ENCODE measurements around the gene CCDC183.

CCDC183 gene

DNA sequence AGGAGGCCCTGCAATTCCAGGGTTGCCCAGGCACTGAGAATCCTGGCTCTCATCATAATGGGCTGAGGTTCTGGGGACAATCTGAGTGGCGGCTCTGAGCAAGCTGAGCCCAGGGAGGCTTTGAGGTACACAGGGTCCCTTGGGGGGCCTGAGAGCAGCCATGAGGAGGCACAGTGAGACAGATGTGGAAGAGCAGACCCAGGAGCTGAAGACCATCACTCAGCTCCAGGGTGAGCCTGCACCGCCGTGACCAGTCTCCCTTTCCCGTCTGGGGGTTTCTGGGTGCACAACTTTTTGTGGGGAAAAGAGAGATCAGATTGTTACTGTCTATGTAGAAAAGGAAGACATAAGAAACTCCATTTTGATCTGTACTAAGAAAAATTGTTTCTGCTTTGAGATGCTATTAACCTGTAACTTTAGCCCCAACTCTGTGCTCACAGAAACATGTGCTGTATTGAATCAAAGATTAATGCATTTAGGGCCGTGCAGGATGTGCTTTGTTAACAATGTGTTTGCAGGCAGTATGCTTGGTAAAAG is at the start of gene CCDC183:
CCDC183 (plus strand) TSS at position 101 of the 537 bp plus-strand sequence; CDS start at position 161, 60 bp downstream.
- Histone ChIP-seq H3K27me3 (ENCODE audit: control insufficient read depth, insufficient read depth, low read length) (peaks cover 22% of the 10 kb centered on the region), H3K9me3 (ENCODE audit: control insufficient read depth, low read length) (no peaks in the 10 kb centered on the region), H3K4me1 (ENCODE audit: control insufficient read depth, insufficient read depth, low read length) (peaks cover 62% of the 10 kb centered on the region), H3K4me3 (ENCODE audit: low read length) (no peak within 1 kb of the TSS), H3K9ac (ENCODE audit: low read length) (peak within 1 kb of the TSS; percentile 8), H3K36me3 (ENCODE audit: control insufficient read depth, insufficient read depth, low read length) (no peaks in the 10 kb centered on the region)

DNA sequence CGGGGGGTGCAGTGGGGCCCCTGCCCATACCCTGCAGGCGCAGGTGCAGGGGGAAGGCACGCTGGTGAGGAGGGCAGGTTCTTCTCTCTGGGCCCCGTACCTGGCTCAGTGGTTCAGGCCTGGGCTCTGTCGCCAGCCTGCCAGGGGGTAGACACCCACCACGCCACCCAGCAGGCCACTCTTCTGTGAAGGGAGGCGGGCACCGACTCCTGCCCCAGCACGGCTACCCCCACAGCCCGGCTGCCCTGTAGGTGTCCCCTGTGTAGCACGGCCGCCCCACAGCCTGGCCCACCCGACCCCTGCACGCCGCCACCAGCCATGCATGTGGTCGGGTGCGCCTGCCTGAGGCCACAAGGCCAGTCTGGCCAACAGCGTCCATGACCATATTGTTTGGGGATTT is 49.5 kb upstream of the CCDC183 start:
- peaks cover 22% of the 10 kb centered on the region for H3K27me3 ChIP-seq (ENCODE audit: control insufficient read depth, insufficient read depth, low read length)

DNA sequence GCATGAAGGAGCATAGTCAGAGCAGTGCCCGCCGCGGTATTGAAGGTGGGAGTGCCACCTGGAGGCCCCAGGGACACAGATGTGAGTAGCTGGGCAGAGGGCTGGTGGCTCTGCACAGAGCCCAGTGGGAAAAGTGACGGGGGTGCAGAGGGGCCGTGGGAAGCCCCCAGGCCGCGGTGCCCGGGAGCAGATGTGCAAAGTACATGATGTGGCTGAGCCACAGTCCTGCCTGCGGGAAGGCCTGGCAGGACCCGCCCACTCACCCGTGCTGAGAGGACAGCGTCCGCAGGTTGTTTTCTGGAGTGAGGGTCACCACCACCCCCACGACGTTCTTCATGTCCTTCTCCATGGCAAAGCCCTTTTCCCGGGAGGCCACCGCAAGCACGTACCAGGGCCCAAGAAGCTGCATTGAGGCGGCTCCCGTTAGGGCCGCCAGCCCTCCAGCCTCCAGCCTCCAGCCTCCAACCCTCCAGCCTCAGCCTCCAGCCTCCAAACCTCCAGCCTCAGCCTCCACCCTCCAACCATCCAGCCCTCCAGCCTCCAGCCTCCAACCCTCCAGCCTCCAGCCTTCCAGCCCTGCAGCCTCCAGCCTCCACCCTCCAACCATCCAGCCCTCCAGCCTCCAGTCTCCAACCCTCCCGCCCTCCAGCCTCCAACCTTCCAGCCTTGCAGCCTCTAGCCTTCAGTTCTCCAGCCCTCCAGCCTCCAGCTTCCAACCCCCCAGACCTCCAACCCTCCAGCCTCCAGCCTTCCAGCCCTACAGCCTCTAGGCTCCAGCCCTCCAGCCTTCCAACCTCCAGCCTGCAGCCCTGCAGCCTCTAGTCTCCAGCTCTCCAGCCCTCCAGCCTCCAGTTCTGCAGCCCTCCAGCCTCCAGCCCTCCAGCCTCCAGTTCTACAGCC is 48.7 kb upstream of the CCDC183 start:
- Histone ChIP-seq H3K9ac (ENCODE audit: low read length) (no peak overlapping the region), H3K4me1 (ENCODE audit: control insufficient read depth, insufficient read depth, low read length) (peaks cover 5% of the 10 kb centered on the region), H3K27me3 (ENCODE audit: control insufficient read depth, insufficient read depth, low read length) (peaks cover 14% of the 10 kb centered on the region), H3K4me3 (ENCODE audit: low read length) (no peak overlapping the region), H3K9me3 (ENCODE audit: control insufficient read depth, low read length) (no peaks in the 10 kb centered on the region), H3K36me3 (ENCODE audit: control insufficient read depth, insufficient read depth, low read length) (no peaks in the 10 kb centered on the region)

More for the DNA sequence above, 49.5 kb upstream of the CCDC183 start:
- H3K4me3 ChIP-seq (ENCODE audit: low read length), result no peak overlapping the region
- H3K9ac ChIP-seq (ENCODE audit: low read length), result no peak overlapping the region
- H3K9me3 ChIP-seq (ENCODE audit: control insufficient read depth, low read length), result no peaks in the 10 kb centered on the region
- H3K4me1 ChIP-seq (ENCODE audit: control insufficient read depth, insufficient read depth, low read length), result peaks cover 7% of the 10 kb centered on the region
- no peaks in the 10 kb centered on the region for H3K36me3 ChIP-seq (ENCODE audit: control insufficient read depth, insufficient read depth, low read length)

GRCh38 chr9:136748201-136748600 is 47.9 kb upstream of the CCDC183 start, which contains the start of gene LCN6:
Gene LCN6, minus strand, starts transcription at chr9:136748525. Its CDS starts 42 bp downstream, at chr9:136748483.
- no peak within 1 kb of the TSS for H3K4me3 ChIP-seq (ENCODE audit: low read length)
- H3K27me3 ChIP-seq (ENCODE audit: control insufficient read depth, insufficient read depth, low read length), result peaks cover 6% of the 10 kb centered on the region
- H3K4me1 ChIP-seq (ENCODE audit: control insufficient read depth, insufficient read depth, low read length), result no peaks in the 10 kb centered on the region
- H3K36me3 ChIP-seq (ENCODE audit: control insufficient read depth, insufficient read depth, low read length), result no peaks in the 10 kb centered on the region
- H3K9me3 ChIP-seq (ENCODE audit: control insufficient read depth, low read length), result no peaks in the 10 kb centered on the region
- H3K9ac ChIP-seq (ENCODE audit: low read length), result no peak within 1 kb of the TSS

- H3K9me3 ChIP-seq (ENCODE audit: control insufficient read depth, low read length), result no peaks in the 10 kb centered on the region
- H3K4me1 ChIP-seq (ENCODE audit: control insufficient read depth, insufficient read depth, low read length), result no peaks in the 10 kb centered on the region
- no peaks in the 10 kb centered on the region for H3K27me3 ChIP-seq (ENCODE audit: control insufficient read depth, insufficient read depth, low read length)
- no peak overlapping the region for H3K4me3 ChIP-seq (ENCODE audit: low read length)
- no peaks in the 10 kb centered on the region for H3K36me3 ChIP-seq (ENCODE audit: control insufficient read depth, insufficient read depth, low read length)
- H3K9ac ChIP-seq (ENCODE audit: low read length), result no peak overlapping the region
Measured at GRCh38 chr9:136748666-136749611, 47.2 kb upstream of the CCDC183 start.

GRCh38 chr9:136750526-136750925 is 45.6 kb upstream of the CCDC183 start:
- Histone ChIP-seq H3K9ac (ENCODE audit: low read length) (no peak overlapping the region), H3K4me3 (ENCODE audit: low read length) (no peak overlapping the region), H3K36me3 (ENCODE audit: control insufficient read depth, insufficient read depth, low read length) (no peaks in the 10 kb centered on the region), H3K9me3 (ENCODE audit: control insufficient read depth, low read length) (no peaks in the 10 kb centered on the region), H3K27me3 (ENCODE audit: control insufficient read depth, insufficient read depth, low read length) (no peaks in the 10 kb centered on the region), H3K4me1 (ENCODE audit: control insufficient read depth, insufficient read depth, low read length) (no peaks in the 10 kb centered on the region)

DNA sequence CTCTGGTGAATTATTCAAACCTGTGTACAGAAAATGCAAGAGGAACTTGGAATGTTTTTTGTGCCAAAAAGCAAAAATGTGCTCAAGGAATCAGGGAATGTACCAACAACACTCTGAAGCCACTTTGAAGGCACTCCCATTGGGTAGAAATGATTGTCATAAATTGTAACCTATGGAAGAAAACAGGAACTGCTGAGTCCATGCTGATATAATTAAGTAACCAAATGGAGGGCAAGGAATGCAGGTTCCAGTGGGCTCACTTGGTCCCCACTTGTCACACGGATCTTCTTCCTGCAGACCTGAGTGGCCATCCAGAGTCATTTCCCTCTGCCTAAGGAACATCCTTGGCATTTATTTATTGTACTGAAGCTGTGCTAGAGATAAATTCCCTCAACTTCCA is 44.9 kb upstream of the CCDC183 start:
- H3K9ac ChIP-seq (ENCODE audit: low read length), result no peak overlapping the region
- no peaks in the 10 kb centered on the region for H3K36me3 ChIP-seq (ENCODE audit: control insufficient read depth, insufficient read depth, low read length)
- H3K4me1 ChIP-seq (ENCODE audit: control insufficient read depth, insufficient read depth, low read length), result no peaks in the 10 kb centered on the region
- H3K9me3 ChIP-seq (ENCODE audit: control insufficient read depth, low read length), result no peaks in the 10 kb centered on the region
- no peaks in the 10 kb centered on the region for H3K27me3 ChIP-seq (ENCODE audit: control insufficient read depth, insufficient read depth, low read length)
- no peak overlapping the region for H3K4me3 ChIP-seq (ENCODE audit: low read length)

DNA sequence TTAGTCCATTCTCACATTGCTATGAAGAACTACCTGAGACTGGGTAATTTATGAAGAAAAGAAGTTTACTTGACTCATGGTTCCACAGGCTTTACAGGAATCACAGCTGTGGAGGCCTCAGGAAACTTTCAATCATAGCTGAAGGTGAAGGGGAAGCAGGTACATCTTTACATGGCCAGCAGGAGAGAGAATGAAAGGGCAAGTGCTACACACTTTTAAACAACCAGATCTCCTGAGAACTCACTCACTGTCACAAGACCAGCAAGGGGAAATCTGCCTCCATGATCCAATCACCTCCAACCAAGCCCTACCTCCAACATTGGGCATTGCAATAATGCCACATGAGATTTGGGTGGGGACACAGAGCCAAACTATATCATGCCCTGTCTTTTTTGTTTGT is 44.3 kb upstream of the CCDC183 start:
- Histone ChIP-seq H3K27me3 (ENCODE audit: control insufficient read depth, insufficient read depth, low read length) (no peaks in the 10 kb centered on the region), H3K36me3 (ENCODE audit: control insufficient read depth, insufficient read depth, low read length) (no peaks in the 10 kb centered on the region), H3K9ac (ENCODE audit: low read length) (no peak overlapping the region), H3K4me3 (ENCODE audit: low read length) (no peak overlapping the region), H3K9me3 (ENCODE audit: control insufficient read depth, low read length) (no peaks in the 10 kb centered on the region), H3K4me1 (ENCODE audit: control insufficient read depth, insufficient read depth, low read length) (no peaks in the 10 kb centered on the region)

GRCh38 chr9:136753371-136754058 is 42.6 kb upstream of the CCDC183 start:
- Histone ChIP-seq H3K36me3 (ENCODE audit: control insufficient read depth, insufficient read depth, low read length) (no peaks in the 10 kb centered on the region), H3K4me1 (ENCODE audit: control insufficient read depth, insufficient read depth, low read length) (no peaks in the 10 kb centered on the region), H3K9ac (ENCODE audit: low read length) (no peak overlapping the region), H3K9me3 (ENCODE audit: control insufficient read depth, low read length) (no peaks in the 10 kb centered on the region), H3K27me3 (ENCODE audit: control insufficient read depth, insufficient read depth, low read length) (no peaks in the 10 kb centered on the region), H3K4me3 (ENCODE audit: low read length) (no peak overlapping the region)

GRCh38 chr9:136754059-136754572 is 42.0 kb upstream of the CCDC183 start:
- no peak overlapping the region for H3K9ac ChIP-seq (ENCODE audit: low read length)

DNA sequence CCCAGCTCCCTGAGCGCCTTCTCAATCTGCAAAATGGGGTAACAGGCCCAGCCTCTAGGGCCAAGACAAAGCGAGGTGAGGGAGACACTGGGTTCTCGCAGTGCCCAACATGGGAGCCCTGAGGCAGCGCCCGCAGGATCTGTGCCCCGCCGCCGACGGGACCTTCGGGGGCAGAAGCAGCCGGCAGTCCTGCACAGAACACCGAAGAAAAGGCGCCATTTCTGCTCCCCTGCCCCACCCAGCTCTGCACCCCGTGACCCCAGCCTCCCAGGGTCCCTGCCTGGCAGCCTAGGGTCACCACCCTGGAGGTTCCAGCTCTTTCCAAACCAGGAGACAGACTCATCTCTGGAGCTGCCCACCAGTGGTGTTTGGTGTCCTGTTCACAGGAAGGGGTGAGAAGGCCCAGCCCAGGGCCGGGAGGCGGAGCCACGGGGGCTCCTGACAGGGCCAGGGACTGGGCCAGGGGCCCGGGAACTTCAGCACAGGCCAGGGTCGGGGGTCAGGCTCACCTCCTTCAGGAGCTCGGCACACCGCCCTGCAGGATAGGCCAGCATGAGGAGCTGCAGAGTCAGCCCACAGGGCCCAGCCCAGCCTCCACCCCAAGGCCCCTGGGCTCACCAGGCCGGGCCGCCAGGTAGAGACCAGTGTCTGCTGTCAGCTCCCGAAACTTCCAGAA is 41.4 kb upstream of the CCDC183 start:
- no peaks in the 10 kb centered on the region for H3K36me3 ChIP-seq (ENCODE audit: control insufficient read depth, insufficient read depth, low read length)
- H3K27me3 ChIP-seq (ENCODE audit: control insufficient read depth, insufficient read depth, low read length), result no peaks in the 10 kb centered on the region
- H3K4me1 ChIP-seq (ENCODE audit: control insufficient read depth, insufficient read depth, low read length), result no peaks in the 10 kb centered on the region
- no peak overlapping the region for H3K9ac ChIP-seq (ENCODE audit: low read length)
- no peaks in the 10 kb centered on the region for H3K9me3 ChIP-seq (ENCODE audit: control insufficient read depth, low read length)
- H3K4me3 ChIP-seq (ENCODE audit: low read length), result no peak overlapping the region

More at GRCh38 chr9:136754059-136754572, 42.0 kb upstream of the CCDC183 start:
- no peak overlapping the region for H3K4me3 ChIP-seq (ENCODE audit: low read length)
- no peaks in the 10 kb centered on the region for H3K36me3 ChIP-seq (ENCODE audit: control insufficient read depth, insufficient read depth, low read length)
- H3K4me1 ChIP-seq (ENCODE audit: control insufficient read depth, insufficient read depth, low read length), result no peaks in the 10 kb centered on the region
- H3K27me3 ChIP-seq (ENCODE audit: control insufficient read depth, insufficient read depth, low read length), result no peaks in the 10 kb centered on the region
- no peaks in the 10 kb centered on the region for H3K9me3 ChIP-seq (ENCODE audit: control insufficient read depth, low read length)
